ENCODE results near the gene CDYL2.

- TF ChIP-seq, protein P1, sequence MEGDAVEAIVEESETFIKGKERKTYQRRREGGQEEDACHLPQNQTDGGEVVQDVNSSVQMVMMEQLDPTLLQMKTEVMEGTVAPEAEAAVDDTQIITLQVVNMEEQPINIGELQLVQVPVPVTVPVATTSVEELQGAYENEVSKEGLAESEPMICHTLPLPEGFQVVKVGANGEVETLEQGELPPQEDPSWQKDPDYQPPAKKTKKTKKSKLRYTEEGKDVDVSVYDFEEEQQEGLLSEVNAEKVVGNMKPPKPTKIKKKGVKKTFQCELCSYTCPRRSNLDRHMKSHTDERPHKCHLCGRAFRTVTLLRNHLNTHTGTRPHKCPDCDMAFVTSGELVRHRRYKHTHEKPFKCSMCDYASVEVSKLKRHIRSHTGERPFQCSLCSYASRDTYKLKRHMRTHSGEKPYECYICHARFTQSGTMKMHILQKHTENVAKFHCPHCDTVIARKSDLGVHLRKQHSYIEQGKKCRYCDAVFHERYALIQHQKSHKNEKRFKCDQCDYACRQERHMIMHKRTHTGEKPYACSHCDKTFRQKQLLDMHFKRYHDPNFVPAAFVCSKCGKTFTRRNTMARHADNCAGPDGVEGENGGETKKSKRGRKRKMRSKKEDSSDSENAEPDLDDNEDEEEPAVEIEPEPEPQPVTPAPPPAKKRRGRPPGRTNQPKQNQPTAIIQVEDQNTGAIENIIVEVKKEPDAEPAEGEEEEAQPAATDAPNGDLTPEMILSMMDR (IDR thresholded peaks at IDR 0.05) = no peak
- TF ChIP-seq POLR2A (IDR thresholded peaks at IDR 0.05) = no peak
- TF ChIP-seq POLR2AphosphoS5 (IDR thresholded peaks at IDR 0.05) = no peak
These were observed 44.5 kb upstream of the CDYL2 start for GRCh38 chr16:80848862-80849261.

Data from stomach (tissue), 4 donors.